ENCODE results near the gene PFAS. TPM values are rescaled to one million over a fixed set of nuclear protein-coding genes. Genes with fewer than 3 reads are reported as not detected.

The PFAS gene
- total RNA-seq, 1 experiment from 2014 or later, result 228 TPM

GRCh38 chr17:8256691-8257090 lies 7.6 kb downstream of the PFAS start:
- no peak overlapping the region for H3K27ac ChIP-seq (ENCODE audit: insufficient read length, low read depth, low read length)
- no peak overlapping the region for H2BK120ac ChIP-seq (ENCODE audit: low read depth, low read length, poor library complexity, severe bottlenecking)
- H3K14ac ChIP-seq (ENCODE audit: insufficient read depth, low read length), result no peak overlapping the region
- no peak overlapping the region for H3K56ac ChIP-seq (ENCODE audit: insufficient read length, low read depth, low read length)
- no peaks in the 10 kb centered on the region for H3K9me3 ChIP-seq (ENCODE audit: control insufficient read depth, low read depth, low read length)
- Mint-ChIP-seq H3K4me1 (no peaks in the 10 kb centered on the region), H3K4me3 (no peak overlapping the region), H3K9me3 (no peaks in the 10 kb centered on the region; a peak in 1 of 5 replicates), H3K27ac (no peak overlapping the region), H3K27me3 (ENCODE audit: low read depth) (no peaks in the 10 kb centered on the region), H3K36me3 (ENCODE audit: insufficient read depth in 1 of 3, low read depth in 3 of 3) (peaks cover 47 to 82% (median 71%) of the 10 kb centered on the region in 3 experiments)
- no peak overlapping the region for H2AFZ ChIP-seq (ENCODE audit: low read length)
- no peak for DNase-seq
- no peak overlapping the region for H2BK15ac ChIP-seq (ENCODE audit: low read depth, low read length)
- H3K4me1 ChIP-seq (ENCODE audit: insufficient read depth, low read length), result no peaks in the 10 kb centered on the region
- no peak overlapping the region for H4K8ac ChIP-seq (replicated peaks; ENCODE audit: insufficient read length, low read depth, low read length)
- no peak overlapping the region for H4K91ac ChIP-seq (ENCODE audit: insufficient read length, low read depth, low read length)
- WGBS (ENCODE audit: extremely low coverage, insufficient read length, low lambda C conversion rate), result no CpG with 5 or more reads among the region's 6 CpGs
- no peak overlapping the region for H3K4ac ChIP-seq (ENCODE audit: low read depth, low read length)
- H3K18ac ChIP-seq (ENCODE audit: insufficient read length, low read depth, low read length), result no peak overlapping the region
- H2BK12ac ChIP-seq (ENCODE audit: insufficient read length, low read depth, low read length), result no peak overlapping the region
- no peak overlapping the region for H3K4me2 ChIP-seq (ENCODE audit: insufficient read depth, insufficient read length, low read length)
- H3K79me1 ChIP-seq (ENCODE audit: insufficient read depth, low read depth, low read length, poor library complexity, severe bottlenecking), result peaks cover 5% of the 10 kb centered on the region
- peaks cover 6% of the 10 kb centered on the region; the same call in 1 of the 2 replicates for H3K79me2 ChIP-seq (ENCODE audit: insufficient read depth, low read length)
- H3K9ac ChIP-seq (ENCODE audit: extremely low read depth, insufficient read length, low read length), result no peak overlapping the region
- no peak overlapping the region for H4K5ac ChIP-seq (ENCODE audit: insufficient read length, low read depth, low read length)
- no peak overlapping the region for H3T11ph ChIP-seq (ENCODE audit: low read length)
- TF ChIP-seq CTCF (conservative IDR thresholded peaks at IDR 0.05), result no peak
- no peak overlapping the region for H2BK5ac ChIP-seq (ENCODE audit: insufficient read length, low read length)
- H2BK20ac ChIP-seq (ENCODE audit: low read depth, low read length, poor library complexity, severe bottlenecking), result no peak overlapping the region
- H3K23ac ChIP-seq (ENCODE audit: insufficient read length, low read depth, low read length), result no peak overlapping the region
- no peaks in the 10 kb centered on the region for H3K23me2 ChIP-seq (ENCODE audit: insufficient read length, low read depth, low read length, poor library complexity, severe bottlenecking)
- no peaks in the 10 kb centered on the region for H4K20me1 ChIP-seq (ENCODE audit: control insufficient read depth, insufficient read depth, insufficient read length)
- H2AK5ac ChIP-seq (ENCODE audit: insufficient read length, low read length), result no peak overlapping the region
- no peaks in the 10 kb centered on the region for H3K27me3 ChIP-seq (ENCODE audit: insufficient read depth, low read length)

All from H9 (cell line).